GM21367 (cell line): Measurements from ENCODE around the gene CPNE8.
A peak's percentile ranks its signal among the peaks of the same experiment; 100 is the strongest.
"Not testable (repeated sequence)": the region's sequence is repeated elsewhere in the genome, so short reads cannot be mapped to it uniquely, and the experiment has no call there.

Experiments used
- ATAC-seq: cut with Tn5 transposase; IDR thresholded peaks from one replicate; pipeline ENCODE4 v1.9.1; 2021; ENCODE audit not compliant: unreplicated experiment

Gene CPNE8

GRCh38 chr12:38744041-38744440, 161.3 kb downstream of the CPNE8 start:
- no peak for ATAC-seq

- not testable (repeated sequence) for ATAC-seq
Observed at GRCh38 chr12:38742496-38742895, 162.9 kb downstream of the CPNE8 start.

DNA sequence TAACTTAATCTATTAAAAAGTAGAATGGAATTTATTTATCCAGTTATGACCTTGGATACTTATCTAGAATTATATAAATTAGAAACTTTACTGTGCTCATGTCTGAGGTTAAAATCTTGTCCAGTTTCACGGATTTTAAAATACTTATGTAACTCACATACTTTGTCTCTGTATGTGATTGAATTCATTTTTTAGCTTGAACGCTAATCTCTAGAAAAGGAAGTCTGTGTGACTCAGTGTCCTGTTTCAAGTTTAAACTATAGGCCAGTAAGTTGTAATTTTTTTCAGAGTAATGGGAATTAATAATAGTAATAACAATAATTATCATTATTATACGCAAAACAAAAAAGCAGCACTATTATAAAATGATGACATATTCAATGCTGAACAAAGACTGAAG, 168.6 kb downstream of the CPNE8 start:
- ATAC-seq = no peak

DNA sequence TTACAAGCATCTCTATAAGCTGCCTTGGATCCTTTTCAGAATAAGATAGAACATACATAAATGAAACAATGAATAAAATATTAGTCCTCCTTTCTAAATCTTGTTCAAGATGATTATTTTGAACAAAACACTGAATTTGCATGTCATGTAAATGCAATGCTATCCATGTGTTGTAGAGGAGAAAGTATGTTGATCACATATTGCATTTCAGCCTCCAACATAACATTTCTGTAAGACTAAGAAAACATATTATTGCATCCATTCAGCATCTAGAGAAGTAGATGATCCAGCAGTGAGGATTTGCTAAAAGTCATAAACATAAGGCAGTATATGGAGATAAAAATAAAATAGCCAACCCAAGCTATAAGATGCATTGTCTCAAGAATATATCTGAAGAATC, 172.6 kb downstream of the CPNE8 start:
- ATAC-seq = no peak

GRCh38 chr12:38728894-38729293, 176.5 kb downstream of the CPNE8 start:
- no peak for ATAC-seq

GRCh38 chr12:38721611-38722252, 183.7 kb downstream of the CPNE8 start:
- no peak for ATAC-seq

- ATAC-seq = no peak
Observed at GRCh38 chr12:38720661-38721060, 184.7 kb downstream of the CPNE8 start.

DNA sequence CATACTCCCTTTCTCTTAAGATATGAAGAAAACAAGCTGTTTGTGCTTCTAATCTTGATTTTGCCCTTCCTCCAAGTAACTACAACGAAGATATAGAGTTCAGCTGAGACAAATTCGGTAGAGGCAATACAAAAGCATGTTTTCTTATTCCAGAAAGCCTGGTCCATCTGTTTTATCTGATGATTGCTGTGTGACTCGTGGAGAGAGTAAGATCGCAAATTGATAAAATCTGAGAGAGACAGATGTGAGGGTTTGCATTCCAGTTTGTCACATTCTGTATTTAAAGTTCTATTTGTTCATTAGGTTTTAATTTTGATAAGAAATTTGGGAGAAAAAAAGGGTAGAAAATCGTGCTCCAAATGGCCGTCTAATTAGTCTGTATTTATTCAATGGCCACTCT, 192.1 kb downstream of the CPNE8 start:
- no peak for ATAC-seq

- peak; percentile 73 for ATAC-seq
Observed at GRCh38 chr12:38711054-38711453, 194.3 kb downstream of the CPNE8 start.

- no peak for ATAC-seq
Observed at GRCh38 chr12:38708466-38708865, 196.9 kb downstream of the CPNE8 start.

GRCh38 chr12:38707648-38708047, 197.7 kb downstream of the CPNE8 start:
- no peak for ATAC-seq

- ATAC-seq = no peak
Observed at GRCh38 chr12:38697289-38697688, 208.1 kb downstream of the CPNE8 start.

DNA sequence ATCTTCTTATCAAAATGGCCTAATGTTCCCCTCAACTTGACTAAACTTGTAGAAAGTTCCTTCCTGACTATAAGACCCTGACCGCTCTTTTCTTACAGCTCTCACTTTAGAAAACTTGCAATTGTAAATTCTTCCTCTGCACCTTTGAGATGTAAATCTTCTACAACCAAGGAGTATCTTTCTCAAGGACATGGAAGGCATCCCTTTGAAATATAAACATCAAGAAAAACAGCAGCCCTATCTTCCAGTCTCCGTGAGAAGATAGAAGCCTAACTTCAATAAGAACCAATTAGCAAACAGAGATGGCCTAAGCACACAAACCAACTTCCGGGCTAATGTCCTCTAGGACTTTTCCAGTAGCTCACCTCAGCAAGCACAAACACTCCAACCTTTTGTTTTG, 210.3 kb downstream of the CPNE8 start:
- no peak for ATAC-seq

DNA sequence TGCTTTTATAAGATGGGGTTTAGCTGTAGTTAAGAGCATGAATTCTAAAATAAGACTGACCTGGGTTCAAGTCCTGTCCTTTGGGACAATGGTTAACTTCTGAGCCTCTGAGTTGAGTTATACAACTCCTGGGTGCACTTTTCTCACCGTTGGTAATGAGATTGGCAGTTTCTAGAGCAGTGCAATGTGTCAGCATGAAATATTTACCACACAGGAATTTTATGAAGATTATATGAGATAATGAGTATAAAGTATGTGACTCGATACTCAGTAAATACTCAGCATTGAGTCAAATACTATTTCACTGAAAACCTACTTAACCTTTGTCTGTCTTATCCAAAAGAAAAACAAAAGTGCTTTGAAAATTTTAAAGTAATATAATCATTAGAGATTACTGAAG, 214.2 kb downstream of the CPNE8 start:
- no peak for ATAC-seq

DNA sequence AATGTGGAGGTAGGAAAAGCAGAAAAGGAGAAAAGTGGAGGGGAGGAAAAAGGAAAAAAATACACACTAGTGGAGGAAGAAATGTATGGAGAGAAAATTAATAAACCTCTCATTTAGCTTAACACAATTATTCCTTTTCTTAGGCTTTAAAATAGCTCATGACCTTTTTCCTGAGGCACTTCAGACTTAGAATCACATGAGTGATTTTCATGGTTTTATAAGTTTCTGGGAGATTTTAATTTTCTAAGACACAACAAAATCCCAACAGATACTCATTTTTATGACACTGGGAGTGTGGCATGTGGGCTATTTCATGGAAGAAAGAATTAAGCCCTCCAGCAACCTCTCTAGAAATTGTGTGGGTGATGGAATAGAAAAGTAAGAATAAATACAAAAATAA, 214.7 kb downstream of the CPNE8 start:
- no peak for ATAC-seq

GRCh38 chr12:38689704-38690103, 215.7 kb downstream of the CPNE8 start:
- no peak for ATAC-seq

DNA sequence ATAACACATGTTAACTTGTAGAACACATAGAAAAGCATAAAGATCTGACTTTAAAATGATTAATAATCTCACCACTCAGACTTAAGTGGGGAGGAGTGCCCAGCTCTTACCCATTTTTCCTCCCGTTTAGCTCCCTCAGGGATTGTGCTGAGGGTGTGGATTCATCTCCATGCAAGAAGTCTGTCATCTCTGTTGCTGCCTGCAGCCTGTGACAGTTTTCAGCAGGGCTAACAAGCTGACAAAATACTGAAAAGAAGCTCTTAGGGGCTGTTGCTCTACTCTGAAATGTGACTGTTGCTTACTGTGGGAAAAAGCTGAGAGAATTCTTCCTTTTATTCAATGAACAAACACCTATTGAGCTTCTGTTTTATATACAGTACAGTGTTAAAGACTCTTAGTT, 216.2 kb downstream of the CPNE8 start:
- ATAC-seq = no peak

GRCh38 chr12:38682521-38682920, 222.9 kb downstream of the CPNE8 start:
- no peak for ATAC-seq

- ATAC-seq = no peak
Observed at GRCh38 chr12:38669530-38669929, 235.9 kb downstream of the CPNE8 start.

DNA sequence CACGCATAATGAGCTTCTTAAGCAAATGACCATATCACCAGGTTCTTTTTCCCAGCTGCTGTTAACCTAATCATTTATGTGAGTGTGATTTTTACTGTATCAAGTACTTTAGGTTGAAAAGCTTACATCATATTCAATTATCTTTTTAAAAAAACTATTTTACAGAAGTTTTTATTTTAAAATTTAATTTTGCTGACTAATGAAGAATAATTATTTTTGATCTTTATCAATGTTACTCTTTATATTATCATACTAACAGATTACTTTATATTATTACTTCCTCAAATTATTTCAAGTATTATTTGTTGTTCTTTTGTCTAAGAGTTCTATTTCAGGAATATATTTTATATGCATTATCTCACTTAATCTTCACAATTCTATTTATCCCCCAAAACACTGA, 236.3 kb downstream of the CPNE8 start:
- ATAC-seq = no peak

DNA sequence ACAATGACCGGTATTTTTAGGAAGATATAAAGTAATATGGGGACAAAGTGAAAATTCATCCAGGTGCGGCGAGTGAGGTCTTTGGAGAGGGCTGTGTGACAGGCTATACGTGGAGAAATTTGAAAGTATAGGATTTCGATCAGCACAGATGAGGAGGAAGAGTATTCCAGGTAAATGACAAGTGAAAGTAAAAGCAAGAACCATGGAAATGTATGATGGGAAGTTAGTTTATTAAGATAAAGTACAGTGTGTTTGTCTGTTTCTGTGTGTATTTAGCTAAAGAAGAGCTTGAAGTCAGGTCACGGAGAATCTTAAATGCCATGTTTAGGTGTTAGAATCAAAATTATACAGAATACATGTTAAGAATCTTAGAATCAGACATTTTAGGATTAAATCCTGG, 239.0 kb downstream of the CPNE8 start:
- ATAC-seq = no peak

GRCh38 chr12:38664661-38665269, 240.6 kb downstream of the CPNE8 start:
- peak; percentile 80 for ATAC-seq

DNA sequence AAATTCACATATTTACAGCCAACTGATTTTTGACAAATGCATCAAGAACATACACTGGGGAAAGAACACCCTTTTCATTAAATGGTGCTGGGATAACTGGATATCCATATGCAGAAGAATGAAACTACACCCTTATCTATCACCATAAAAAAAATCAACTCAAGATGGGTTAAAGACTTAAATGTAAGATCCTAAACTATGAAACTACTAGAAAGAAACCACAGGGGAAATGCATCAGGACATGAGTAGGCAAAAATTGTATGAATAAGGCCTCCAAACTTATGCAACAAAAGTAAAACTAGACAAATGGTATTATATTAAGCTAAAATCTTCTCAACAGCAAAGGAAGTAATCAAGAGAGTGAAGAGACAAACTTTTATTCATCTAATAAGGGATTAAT, 242.6 kb downstream of the CPNE8 start:
- ATAC-seq = no peak
